Lung (tissue), 12 donors: ENCODE measurements around the gene AHRR. TPM values are rescaled to one million over a fixed set of nuclear protein-coding genes. Genes with fewer than 3 reads are reported as not detected.
A peak's percentile ranks its signal among the peaks of the same experiment; 100 is the strongest.

Source experiments
- ATAC-seq: fragments of 200-7000 bp; cut with Tn5 transposase; one replicate; pipeline ENCODE4 v1.9.1; 2020; ENCODE audit warnings: moderate number of reproducible peaks; ENCODE audit not compliant: insufficient read depth, low FRiP score
- DNase-seq, 3 donors: peaks; one replicate each; pipeline ENCODE4 v3.0.0-alpha.2; 2013 to 2017
- H3K27ac ChIP-seq, 2 donors: one replicate each; pipeline ENCODE4 v1.5.1; 2013; ENCODE audit warnings: mild to moderate bottlenecking in 2 of 2, moderate library complexity in 2 of 2, control low read depth in 1 of 2, inconsistent platforms in 1 of 2, low read depth in 1 of 2, low read length in 1 of 2
- H3K27me3 ChIP-seq, 3 donors: one replicate each; pipeline ENCODE4 v1.5.1; 2013; ENCODE audit warnings: low read length in 2 of 3; ENCODE audit not compliant: control insufficient read depth in 3 of 3, insufficient read depth in 3 of 3
- H3K36me3 ChIP-seq, 4 donors: one replicate each; pipeline ENCODE4 v1.5.1; 2013; ENCODE audit warnings: low read length in 4 of 4, mild to moderate bottlenecking in 1 of 4, moderate library complexity in 1 of 4; ENCODE audit not compliant: control insufficient read depth in 4 of 4, insufficient read depth in 4 of 4
- H3K4me1 ChIP-seq, 5 donors: one replicate each; pipeline ENCODE4 v1.5.1; 2013; ENCODE audit warnings: low read length in 5 of 5, mild to moderate bottlenecking in 2 of 5, moderate library complexity in 1 of 5; ENCODE audit not compliant: control insufficient read depth in 5 of 5, insufficient read depth in 5 of 5
- H3K4me3 ChIP-seq: one replicate; pipeline ENCODE4 v1.5.1; 2013; ENCODE audit warnings: mild to moderate bottlenecking, control low read depth, moderate library complexity
- H3K9ac ChIP-seq, 2 donors: one replicate each; pipeline ENCODE4 v1.5.1; 2013; ENCODE audit warnings: low read length in 2 of 2, control low read depth in 1 of 2; ENCODE audit not compliant: insufficient read depth in 1 of 2
- H3K9me3 ChIP-seq, 4 donors: one replicate each; pipeline ENCODE4 v1.5.1; 2013; ENCODE audit warnings: low read length in 3 of 4, mild to moderate bottlenecking in 1 of 4, moderate library complexity in 1 of 4; ENCODE audit not compliant: control insufficient read depth in 4 of 4, insufficient read depth in 3 of 4
- WGBS, 2 donors: extraction: QIAGEN DNeasy Blood & Tissue Kit; methylation state at CpG; one replicate each; pipeline ENCODE4 v1.1.7; 2013; 5-methylcytosine and 5-hydroxymethylcytosine counted together
- polyA plus RNA-seq, 2 donors: library from polyadenylated mRNA; stranded (reverse); fragments of 200-250 nt; gene quantifications; one replicate each; pipeline ENCODE4 v1.2.1, GENCODE V29; 2013
- total RNA-seq, 2 donors: library from RNA; depleted of rRNA in 1 of 2; stranded (reverse); fragments of >200 nt in 1 of 2; gene quantifications; one replicate each; pipeline ENCODE4 v1.2.1, GENCODE V29; 2014 to 2021
- TF ChIP-seq, protein P1 (sequence below): IDR thresholded peaks from 2 replicates; pipeline ENCODE4 v1.5.1; 2012; ENCODE audit warnings: mild to moderate bottlenecking; ENCODE audit errors: control extremely low read depth, extremely low read depth
- donor health status: control.
- donor health status: control.
- donor health status: Bipolar disorder and iron deficiency.
- donor health status: healthy.
- donor health status: DM: yes; HTN: yes; CAD: no.

Gene AHRR
- total and polyA plus RNA-seq, 4 donors: 0.63 to 8.8 (median 2.8) TPM

DNA sequence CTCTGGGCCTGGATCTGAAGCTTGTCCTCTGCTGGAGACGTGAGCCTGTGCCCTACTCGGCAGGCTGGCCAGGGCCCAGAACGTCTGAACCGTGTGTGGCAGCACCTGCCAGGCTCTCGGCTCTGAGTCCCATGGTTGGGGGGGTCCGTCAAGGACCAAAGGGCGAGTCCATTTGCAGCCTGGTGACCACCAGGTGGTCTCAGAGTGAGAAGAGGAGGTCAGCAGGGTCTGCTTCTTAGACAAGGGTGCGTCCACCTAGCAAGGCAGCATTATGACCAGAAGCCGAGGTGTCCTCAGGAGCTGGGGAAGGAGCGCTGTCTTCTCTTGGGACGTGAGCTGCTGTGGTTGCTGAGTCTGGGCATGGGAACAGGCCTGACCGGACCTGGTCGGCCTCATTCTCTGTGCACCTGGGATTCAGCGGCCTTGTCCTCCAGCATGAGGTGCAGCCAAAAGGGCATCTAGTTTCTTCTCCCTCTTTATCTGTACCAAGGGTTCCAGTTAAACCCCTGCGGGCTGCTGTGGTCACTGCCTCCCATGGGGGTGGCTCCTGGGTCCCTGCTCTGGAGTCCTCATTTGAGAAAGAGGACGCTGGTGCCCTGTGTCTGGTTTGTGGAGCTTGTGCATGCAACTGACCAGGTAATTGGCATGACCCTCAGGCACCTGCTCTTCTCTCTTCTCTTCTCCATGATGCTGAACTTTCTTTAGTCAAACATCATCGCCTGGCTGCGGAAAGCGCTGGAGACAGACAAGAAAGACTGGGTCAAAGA is 135.9 kb downstream of the AHRR start:
- no peak overlapping the region for H3K4me3 ChIP-seq
- peaks cover 16 to 68% (median 43%) of the 10 kb centered on the region in 4 donors for H3K36me3 ChIP-seq
- H3K9me3 ChIP-seq: peaks cover 0 to 4% (median 0%) of the 10 kb centered on the region in 4 donors
- no peaks in the 10 kb centered on the region for H3K27me3 ChIP-seq
- no peak overlapping the region for H3K9ac ChIP-seq
- H3K27ac ChIP-seq: no peak overlapping the region
- TF ChIP-seq, protein P1, sequence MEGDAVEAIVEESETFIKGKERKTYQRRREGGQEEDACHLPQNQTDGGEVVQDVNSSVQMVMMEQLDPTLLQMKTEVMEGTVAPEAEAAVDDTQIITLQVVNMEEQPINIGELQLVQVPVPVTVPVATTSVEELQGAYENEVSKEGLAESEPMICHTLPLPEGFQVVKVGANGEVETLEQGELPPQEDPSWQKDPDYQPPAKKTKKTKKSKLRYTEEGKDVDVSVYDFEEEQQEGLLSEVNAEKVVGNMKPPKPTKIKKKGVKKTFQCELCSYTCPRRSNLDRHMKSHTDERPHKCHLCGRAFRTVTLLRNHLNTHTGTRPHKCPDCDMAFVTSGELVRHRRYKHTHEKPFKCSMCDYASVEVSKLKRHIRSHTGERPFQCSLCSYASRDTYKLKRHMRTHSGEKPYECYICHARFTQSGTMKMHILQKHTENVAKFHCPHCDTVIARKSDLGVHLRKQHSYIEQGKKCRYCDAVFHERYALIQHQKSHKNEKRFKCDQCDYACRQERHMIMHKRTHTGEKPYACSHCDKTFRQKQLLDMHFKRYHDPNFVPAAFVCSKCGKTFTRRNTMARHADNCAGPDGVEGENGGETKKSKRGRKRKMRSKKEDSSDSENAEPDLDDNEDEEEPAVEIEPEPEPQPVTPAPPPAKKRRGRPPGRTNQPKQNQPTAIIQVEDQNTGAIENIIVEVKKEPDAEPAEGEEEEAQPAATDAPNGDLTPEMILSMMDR: no peak
- H3K4me1 ChIP-seq: peaks cover 0 to 4% (median 0%) of the 10 kb centered on the region in 5 donors
- 96% methylated on average over 19 of the region's 19 CpGs for WGBS, 2 donors
- ATAC-seq: no peak
- DNase-seq: no peak

DNA sequence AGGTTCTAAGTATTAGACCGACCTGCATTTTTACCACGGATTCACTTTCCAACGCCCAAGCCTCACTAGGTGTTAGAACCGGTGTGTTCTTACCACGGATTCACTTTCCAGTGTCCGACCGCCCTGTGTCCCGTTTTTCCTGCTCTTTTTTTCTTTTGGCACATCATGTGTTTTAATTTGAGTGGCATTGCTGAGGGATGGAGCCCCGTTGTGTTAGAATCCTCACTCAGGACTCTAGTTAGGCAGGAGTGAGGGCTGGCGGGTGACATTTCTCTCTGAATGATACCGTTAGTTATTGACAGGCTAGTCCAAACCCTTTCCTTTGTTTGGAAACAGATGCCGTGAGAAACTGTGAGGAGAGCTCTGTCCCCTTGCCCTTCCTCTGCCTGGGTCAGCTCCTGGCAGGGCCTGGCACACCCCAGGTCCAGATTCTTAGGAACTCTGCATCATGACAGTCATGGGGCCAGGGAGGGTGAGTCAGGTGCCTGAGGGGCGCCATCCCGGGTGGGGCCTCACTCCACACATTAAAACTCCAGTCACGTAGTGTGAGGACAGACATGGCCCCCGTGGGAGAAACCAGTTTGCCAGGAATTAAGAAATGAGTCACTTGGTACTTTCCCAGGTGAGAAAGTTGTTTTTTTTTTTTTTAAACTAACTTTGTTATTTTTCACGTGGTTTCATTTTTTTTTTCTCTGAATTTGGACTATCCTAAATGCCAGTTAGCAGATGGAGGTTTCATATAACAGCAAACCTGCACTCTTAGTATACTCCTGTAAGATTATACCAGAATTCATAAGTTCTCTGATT is 137.2 kb downstream of the AHRR start:
- TF ChIP-seq, protein P1: no peak
- Histone ChIP-seq H3K27ac (no peak overlapping the region), H3K9ac (no peak overlapping the region), H3K27me3 (no peaks in the 10 kb centered on the region), H3K9me3 (no peaks in the 10 kb centered on the region), H3K4me1 (peaks cover 0 to 4% (median 0%) of the 10 kb centered on the region in 5 donors), H3K4me3 (no peak overlapping the region), H3K36me3 (peaks cover 12 to 59% (median 38%) of the 10 kb centered on the region in 4 donors)
- peak; percentile 58 for ATAC-seq
- WGBS, 2 donors: 81 to 87% methylated on average over 17 of the region's 17 CpGs
- DNase-seq: peak in 1 of 3 donors; percentile 9

DNA sequence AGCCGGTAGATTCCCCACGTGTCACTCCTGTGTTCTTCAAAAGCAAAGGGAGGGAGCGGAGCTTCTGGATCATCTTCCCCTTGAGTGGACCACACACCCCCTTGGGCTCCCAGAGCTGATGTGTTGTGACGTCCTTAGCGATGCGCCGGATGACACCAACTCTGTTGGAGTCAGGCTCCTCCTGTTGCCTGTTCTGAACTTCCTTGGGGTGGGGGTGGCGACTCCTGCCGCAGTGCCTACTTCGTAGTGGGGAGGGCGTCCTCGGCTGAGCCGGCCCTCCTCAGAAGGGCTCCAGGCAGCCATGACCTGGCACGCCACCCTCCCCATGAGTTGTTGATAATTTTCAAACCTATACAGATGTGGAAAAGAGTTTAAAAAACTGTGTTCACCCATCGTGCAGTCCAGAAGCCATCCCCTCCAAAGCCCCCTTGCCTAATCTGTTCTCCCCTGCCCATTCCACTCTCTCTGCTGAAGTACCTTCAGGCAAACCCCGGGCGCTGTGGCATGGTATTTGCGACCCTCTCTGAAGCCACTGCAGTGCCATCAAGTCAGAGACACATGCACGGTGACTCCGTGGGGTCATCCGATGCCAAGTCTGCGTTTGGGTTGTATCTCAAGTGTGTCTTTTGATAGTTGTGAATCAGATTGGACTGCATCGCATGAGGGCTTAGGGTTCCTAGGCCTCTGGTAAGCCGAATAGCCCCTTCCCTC is 138.2 kb downstream of the AHRR start:
- H3K27me3 ChIP-seq: no peaks in the 10 kb centered on the region
- no peak for ATAC-seq
- no peak overlapping the region for H3K27ac ChIP-seq
- H3K36me3 ChIP-seq: peaks cover 5 to 60% (median 41%) of the 10 kb centered on the region in 4 donors
- no peak overlapping the region for H3K9ac ChIP-seq
- no peaks in the 10 kb centered on the region for H3K9me3 ChIP-seq
- peaks cover 0 to 4% (median 0%) of the 10 kb centered on the region in 5 donors for H3K4me1 ChIP-seq
- no peak for DNase-seq
- 96 to 97% methylated on average over 24 of the region's 24 CpGs for WGBS, 2 donors
- TF ChIP-seq, protein P1: no peak
- H3K4me3 ChIP-seq: no peak overlapping the region
